GM21576 (cell line): ENCODE results near the gene FAM83D.

ENCODE experiments used
- ATAC-seq: cut with Tn5 transposase; IDR thresholded peaks from one replicate; pipeline ENCODE4 v1.9.1; 2021; ENCODE audit warnings: mild to moderate bottlenecking, moderate library complexity; ENCODE audit not compliant: unreplicated experiment

Gene FAM83D

GRCh38 chr20:38894091-38894847, 31.9 kb upstream of the FAM83D start:
- no peak for ATAC-seq

GRCh38 chr20:38895098-38895949, 30.9 kb upstream of the FAM83D start:
- ATAC-seq: no peak

- no peak for ATAC-seq
Measured at GRCh38 chr20:38896009-38896594, 30.1 kb upstream of the FAM83D start.

- no peak for ATAC-seq
Measured at GRCh38 chr20:38897267-38897666, 28.9 kb upstream of the FAM83D start.

- no peak for ATAC-seq
Measured at GRCh38 chr20:38900606-38901005, 25.6 kb upstream of the FAM83D start.

GRCh38 chr20:38902601-38903000, 23.6 kb upstream of the FAM83D start:
- no peak for ATAC-seq

- ATAC-seq: no peak
Measured at GRCh38 chr20:38903335-38903734, 22.9 kb upstream of the FAM83D start.

- ATAC-seq: no peak
Measured at GRCh38 chr20:38905375-38905774, 20.8 kb upstream of the FAM83D start.

GRCh38 chr20:38907918-38908677, 18.1 kb upstream of the FAM83D start:
- ATAC-seq: no peak

- no peak for ATAC-seq
Measured at GRCh38 chr20:38915355-38915754, 10.9 kb upstream of the FAM83D start.

- no peak for ATAC-seq
Measured at GRCh38 chr20:38917657-38918056, 8.6 kb upstream of the FAM83D start.

- no peak for ATAC-seq
Measured at GRCh38 chr20:38918172-38918571, 8.0 kb upstream of the FAM83D start.

GRCh38 chr20:38919683-38920082, 6.5 kb upstream of the FAM83D start:
- no peak for ATAC-seq

- no peak for ATAC-seq
Measured at GRCh38 chr20:38920411-38920810, 5.8 kb upstream of the FAM83D start.

- no peak for ATAC-seq
Measured at GRCh38 chr20:38920851-38921250, 5.4 kb upstream of the FAM83D start.

- ATAC-seq: no peak
Measured at GRCh38 chr20:38924718-38925117, 1.5 kb upstream of the FAM83D start.

- ATAC-seq: no peak
Measured at GRCh38 chr20:38926934-38927616, 858 bp downstream of the FAM83D start.

GRCh38 chr20:38927902-38928578, 1.8 kb downstream of the FAM83D start:
- no peak for ATAC-seq

- no peak for ATAC-seq
Measured at GRCh38 chr20:38930242-38930569, 4.0 kb downstream of the FAM83D start.

- no peak for ATAC-seq
Measured at GRCh38 chr20:38931984-38932383, 5.8 kb downstream of the FAM83D start.
